Mammary epithelial cell (primary cell): ENCODE measurements around the gene MRGPRX2.

Experiments
- CTCF ChIP-seq, 2 donors: IDR thresholded peaks in 1 of 2; conservative IDR thresholded peaks in 1 of 2; 2 replicates each; pipeline ENCODE4 v1.5.1; 2011 to 2012; ENCODE audit warnings: inconsistent platforms in 2 of 2, low read length in 2 of 2, mild to moderate bottlenecking in 2 of 2, control low read depth in 1 of 2, low read depth in 1 of 2; ENCODE audit not compliant: insufficient read depth in 1 of 2; ENCODE audit errors: extremely low read depth in 1 of 2
- EZH2 ChIP-seq: IDR thresholded peaks from 2 replicates; pipeline ENCODE4 v1.6.1; 2012; ENCODE audit warnings: low read length, inconsistent platforms, borderline replicate concordance

GRCh38 chr11:19092342-19092741, 31.8 kb upstream of the MRGPRX2 start:
- TF ChIP-seq CTCF (conservative IDR thresholded peaks at IDR 0.05 in 1 of 2, IDR thresholded peaks at IDR 0.05 in 1 of 2; ENCODE audit: extremely low read depth in 1 of 2, insufficient read depth in 1 of 2, low read depth in 1 of 2, low read length in 2 of 2) (no peak), EZH2 (no peak)
